Activated CD4-positive, alpha-beta T cell treated with anti-CD3 and anti-CD28 coated beads, Interleukin-2, amount 10 ng/mL, durations not matched to agents 7 days and 5 days (primary cell): ENCODE measurements around the gene TBC1D4. TPM values are rescaled to one million over a fixed set of nuclear protein-coding genes. Genes with fewer than 3 reads are reported as not detected.

Source experiments
- CTCF ChIA-PET: fragments of 350-600 bp; sonication (Branson Sonifier 250); formaldehyde crosslinking; loops from one replicate; lab custom pipeline; 2021; ENCODE audit warnings: antibody characterized with exemption; lab: Charles Lee
- POLR2A ChIA-PET: fragments of 350-600 bp; sonication (Branson Sonifier 250); formaldehyde crosslinking; loops from one replicate; lab custom pipeline; 2021; ENCODE audit warnings: antibody characterized with exemption; lab: Charles Lee
- DNase-seq: peaks from one replicate; pipeline ENCODE4 v3.0.0-alpha.2; 2020
- H3K27ac Mint-ChIP-seq: one replicate; pipeline ENCODE4 v1.8.0; 2021; ENCODE audit warnings: mild to moderate bottlenecking, moderate library complexity, mixed read lengths
- H3K27me3 Mint-ChIP-seq: one replicate; pipeline ENCODE4 v1.8.0; 2021; ENCODE audit warnings: mixed read lengths
- H3K36me3 Mint-ChIP-seq: one replicate; pipeline ENCODE4 v1.8.0; 2021; ENCODE audit warnings: low read depth, mixed read lengths
- H3K4me1 Mint-ChIP-seq: one replicate; pipeline ENCODE4 v1.8.0; 2021; ENCODE audit warnings: mixed read lengths
- H3K4me3 Mint-ChIP-seq: one replicate; pipeline ENCODE4 v1.8.0; 2021; ENCODE audit warnings: mild to moderate bottlenecking, moderate library complexity, mixed read lengths
- H3K9me3 Mint-ChIP-seq: one replicate; pipeline ENCODE4 v1.8.0; 2021; ENCODE audit warnings: mixed read lengths
- total RNA-seq, 2 experiments: library from RNA; stranded (reverse); gene quantifications; one replicate each; pipeline ENCODE4 v1.2.3, GENCODE V29; 2021

The TBC1D4 gene
- total RNA-seq = 10 to 100 TPM; 27.2 to 32.9 TPM

GRCh38 chr13:75482070-75482819 is at the start of gene TBC1D4:
TBC1D4 (minus strand) TSS chr13:75482169; CDS start chr13:75481767, 402 bp downstream.
- DNase-seq = peak; percentile 60
- Mint-ChIP-seq H3K27me3 (peaks cover 72% of the 10 kb centered on the region), H3K4me1 (peaks cover 19% of the 10 kb centered on the region), H3K27ac (peak within 1 kb of the TSS; percentile 58), H3K9me3 (no peaks in the 10 kb centered on the region), H3K36me3 (no peaks in the 10 kb centered on the region), H3K4me3 (peak within 1 kb of the TSS; percentile 86)
- ChIA-PET POLR2A (no interaction called here), CTCF (interaction anchor here (0.7 to 1.8 kb wide), 4 partner anchors 10 to 169 kb away, joined by 3 to 7 read pairs (median 3); no protein-coding TSS in a partner anchor)

- peak overlapping the region; percentile 77 for H3K27ac Mint-ChIP-seq
- ChIA-PET POLR2A (no interaction called here), CTCF (interaction anchor here (0.8 kb wide), 1 partner anchor 9 kb away, joined by 4 read pairs; no protein-coding TSS in a partner anchor)
- H3K4me1 Mint-ChIP-seq = peaks cover 38% of the 10 kb centered on the region
- no peaks in the 10 kb centered on the region for H3K9me3 Mint-ChIP-seq
- no peak overlapping the region for H3K4me3 Mint-ChIP-seq
- H3K27me3 Mint-ChIP-seq = no peaks in the 10 kb centered on the region
- peaks cover 54% of the 10 kb centered on the region for H3K36me3 Mint-ChIP-seq
- no peak for DNase-seq
These were observed 48.6 kb upstream of the TBC1D4 start for GRCh38 chr13:75530549-75530961.

- DNase-seq = no peak
- Mint-ChIP-seq H3K4me1 (no peaks in the 10 kb centered on the region), H3K4me3 (no peak overlapping the region), H3K27ac (no peak overlapping the region), H3K36me3 (peaks cover 15% of the 10 kb centered on the region), H3K27me3 (no peaks in the 10 kb centered on the region), H3K9me3 (peaks cover 3% of the 10 kb centered on the region)
- POLR2A ChIA-PET = no interaction called here
- CTCF ChIA-PET = no interaction called here
These were observed 40.0 kb upstream of the TBC1D4 start for GRCh38 chr13:75521956-75522355.

- ChIA-PET CTCF (interaction anchor here (0.8 kb wide), 1 partner anchor 25 kb away, joined by 3 read pairs; no protein-coding TSS in a partner anchor), POLR2A (interaction anchor here (0.6 kb wide), 1 partner anchor 1481 kb away, joined by 5 read pairs; no protein-coding TSS in a partner anchor)
- peaks cover 3% of the 10 kb centered on the region for H3K9me3 Mint-ChIP-seq
- H3K36me3 Mint-ChIP-seq = no peaks in the 10 kb centered on the region
- H3K27ac Mint-ChIP-seq = no peak overlapping the region
- DNase-seq = no peak
- H3K27me3 Mint-ChIP-seq = peaks cover 4% of the 10 kb centered on the region
- H3K4me3 Mint-ChIP-seq = no peak overlapping the region
- no peaks in the 10 kb centered on the region for H3K4me1 Mint-ChIP-seq
These were observed 36.6 kb upstream of the TBC1D4 start for GRCh38 chr13:75518439-75519088.

GRCh38 chr13:75514080-75514995 is 32.4 kb upstream of the TBC1D4 start:
- Mint-ChIP-seq H3K27me3 (peaks cover 6% of the 10 kb centered on the region), H3K27ac (no peak overlapping the region), H3K4me3 (no peak overlapping the region), H3K4me1 (no peaks in the 10 kb centered on the region), H3K36me3 (no peaks in the 10 kb centered on the region), H3K9me3 (peaks cover under 1% of the 10 kb centered on the region)
- ChIA-PET POLR2A (no interaction called here), CTCF (interaction anchor here (1.2 kb wide), 1 partner anchor 32 kb away, joined by 3 read pairs; no protein-coding TSS in a partner anchor)
- no peak for DNase-seq

- no peaks in the 10 kb centered on the region for H3K36me3 Mint-ChIP-seq
- H3K27me3 Mint-ChIP-seq = peaks cover 6% of the 10 kb centered on the region
- no peak overlapping the region for H3K27ac Mint-ChIP-seq
- H3K9me3 Mint-ChIP-seq = no peaks in the 10 kb centered on the region
- no peak for DNase-seq
- no peak overlapping the region for H3K4me3 Mint-ChIP-seq
- ChIA-PET CTCF (interaction anchor here (1.0 to 1.2 kb wide), 4 partner anchors 10 to 33 kb away, joined by 3 to 4 read pairs (median 3); no protein-coding TSS in a partner anchor), POLR2A (no interaction called here)
- no peaks in the 10 kb centered on the region for H3K4me1 Mint-ChIP-seq
These were observed 31.3 kb upstream of the TBC1D4 start for GRCh38 chr13:75513271-75513670.

GRCh38 chr13:75512253-75512652 is 30.3 kb upstream of the TBC1D4 start:
- H3K27me3 Mint-ChIP-seq = peaks cover 6% of the 10 kb centered on the region
- ChIA-PET POLR2A (no interaction called here), CTCF (no interaction called here)
- no peaks in the 10 kb centered on the region for H3K9me3 Mint-ChIP-seq
- DNase-seq = no peak
- H3K27ac Mint-ChIP-seq = no peak overlapping the region
- H3K36me3 Mint-ChIP-seq = no peaks in the 10 kb centered on the region
- no peak overlapping the region for H3K4me3 Mint-ChIP-seq
- H3K4me1 Mint-ChIP-seq = no peaks in the 10 kb centered on the region

- Mint-ChIP-seq H3K36me3 (no peaks in the 10 kb centered on the region), H3K27ac (no peak overlapping the region), H3K9me3 (no peaks in the 10 kb centered on the region), H3K4me1 (no peaks in the 10 kb centered on the region), H3K4me3 (no peak overlapping the region), H3K27me3 (peaks cover 6% of the 10 kb centered on the region)
- CTCF ChIA-PET = interaction anchor here (0.8 kb wide), 1 partner anchor 27 kb away, joined by 3 read pairs; the partner anchor contains the start of gene COMMD6
- POLR2A ChIA-PET = no interaction called here
- DNase-seq = no peak
These were observed 29.2 kb upstream of the TBC1D4 start for GRCh38 chr13:75511051-75511625.

GRCh38 chr13:75508002-75508548 is 26.1 kb upstream of the TBC1D4 start:
- H3K4me1 Mint-ChIP-seq = no peaks in the 10 kb centered on the region
- POLR2A ChIA-PET = no interaction called here
- CTCF ChIA-PET = no interaction called here
- no peaks in the 10 kb centered on the region for H3K9me3 Mint-ChIP-seq
- H3K4me3 Mint-ChIP-seq = no peak overlapping the region
- H3K27me3 Mint-ChIP-seq = peaks cover 2% of the 10 kb centered on the region
- DNase-seq = no peak
- no peaks in the 10 kb centered on the region for H3K36me3 Mint-ChIP-seq
- H3K27ac Mint-ChIP-seq = no peak overlapping the region

- Mint-ChIP-seq H3K4me3 (no peak overlapping the region), H3K27ac (no peak overlapping the region), H3K27me3 (no peaks in the 10 kb centered on the region), H3K4me1 (no peaks in the 10 kb centered on the region), H3K36me3 (no peaks in the 10 kb centered on the region), H3K9me3 (no peaks in the 10 kb centered on the region)
- POLR2A ChIA-PET = no interaction called here
- DNase-seq = no peak
- CTCF ChIA-PET = interaction anchor here (0.5 kb wide), 1 partner anchor 861 kb away, joined by 3 read pairs; no protein-coding TSS in a partner anchor
These were observed 25.3 kb upstream of the TBC1D4 start for GRCh38 chr13:75507027-75508001.

- H3K36me3 Mint-ChIP-seq = no peaks in the 10 kb centered on the region
- no peaks in the 10 kb centered on the region for H3K27me3 Mint-ChIP-seq
- H3K4me1 Mint-ChIP-seq = no peaks in the 10 kb centered on the region
- H3K4me3 Mint-ChIP-seq = no peak overlapping the region
- DNase-seq = no peak
- ChIA-PET POLR2A (no interaction called here), CTCF (no interaction called here)
- no peaks in the 10 kb centered on the region for H3K9me3 Mint-ChIP-seq
- H3K27ac Mint-ChIP-seq = no peak overlapping the region
These were observed 24.0 kb upstream of the TBC1D4 start for GRCh38 chr13:75506018-75506417.
